GM23248 (cell line): ENCODE results near the gene TRAF2.

ENCODE experiments used
- EZH2 ChIP-seq: fragments of 200-600 bp; sonication (generic); IDR thresholded peaks from 2 replicates; pipeline ENCODE4 v1.6.1; 2018; ENCODE audit warnings: antibody characterized with exemption, mild to moderate bottlenecking; ENCODE audit not compliant: insufficient read depth, poor library complexity, severe bottlenecking
- EZH2phosphoT487 ChIP-seq: fragments of 200-600 bp; sonication (generic); IDR thresholded peaks from 2 replicates; pipeline ENCODE4 v1.6.1; 2018; ENCODE audit warnings: antibody characterized with exemption, moderate library complexity, mild to moderate bottlenecking, low read depth; ENCODE audit not compliant: insufficient read depth

DNA sequence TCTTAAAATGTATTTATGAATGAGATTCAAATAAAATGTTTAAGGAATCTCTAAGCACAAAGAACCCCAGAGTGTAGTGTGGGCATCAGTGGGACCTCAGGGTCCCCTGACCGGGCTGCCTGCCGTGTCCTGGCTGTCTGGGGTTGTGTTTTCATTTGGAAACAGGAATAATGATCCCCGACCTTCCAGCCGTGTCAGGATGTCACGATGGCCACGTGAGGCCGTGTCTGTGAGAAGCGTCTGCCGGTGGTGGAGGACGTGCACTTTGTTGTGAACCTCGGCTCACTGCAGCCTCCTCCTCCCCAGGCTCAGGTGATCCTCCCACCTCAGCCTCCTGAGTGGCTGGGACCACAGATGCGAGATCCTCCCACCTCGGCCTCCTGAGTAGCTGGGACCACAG, 4.3 kb downstream of the TRAF2 start:
- TF ChIP-seq EZH2 (no peak), EZH2phosphoT487 (no peak)
